Tibial artery (tissue), 4 donors: ENCODE results near the gene BTBD3.

Experiments used
- DNase-seq, 2 donors: peaks; one replicate each; pipeline ENCODE4 v3.0.0-alpha.2; 2019
- H3K27ac ChIP-seq, 2 donors: fragments of 200-600 bp; sonication (generic) in 1 of 2; 1 replicate in 1 of 2; 2 replicates in 1 of 2; pipeline ENCODE4 v1.5.1; 2018 to 2019; ENCODE audit warnings: mild to moderate bottlenecking in 1 of 2
- H3K27me3 ChIP-seq, 2 donors: fragments of 200-600 bp; sonication (generic) in 1 of 2; one replicate each; pipeline versions ENCODE4 v1.5.1 to v1.6.0; 2016 to 2019
- H3K36me3 ChIP-seq, 3 donors: fragments of 200-600 bp; sonication (generic) in 2 of 3; one replicate each; pipeline ENCODE4 v1.5.1; 2016 to 2019; ENCODE audit warnings: mild to moderate bottlenecking in 2 of 3
- H3K4me1 ChIP-seq, 4 donors: fragments of 200-600 bp; sonication (generic) in 2 of 4; 1 replicate in 3 of 4; 2 replicates in 1 of 4; pipeline ENCODE4 v1.5.1; 2016 to 2019
- H3K4me3 ChIP-seq, 2 donors: fragments of 200-600 bp; sonication (generic) in 1 of 2; 1 replicate in 1 of 2; 2 replicates in 1 of 2; pipeline ENCODE4 v1.5.1; 2018 to 2019; ENCODE audit warnings: mild to moderate bottlenecking in 2 of 2
- H3K9me3 ChIP-seq, 3 donors: fragments of 200-600 bp; sonication (generic) in 1 of 3; one replicate each; pipeline ENCODE4 v1.5.1; 2016 to 2019
- intact Hi-C: fragments of 100-400 bp; cut with DNase I; formaldehyde crosslinking; loops from one replicate; pipeline ENCODE4 v1.15.0; 2023; ENCODE audit warnings: low total_unique reads
- TF ChIP-seq, protein P1 (sequence below), 2 experiments: fragments of 200-600 bp in 1 of 2; fragments of 450-650 bp in 1 of 2; IDR thresholded peaks; one replicate each; pipeline ENCODE4 v1.5.1; 2017 to 2019; ENCODE audit warnings: antibody characterized with exemption in 2 of 2, mild to moderate bottlenecking in 1 of 2, moderate library complexity in 1 of 2

The BTBD3 gene

DNA sequence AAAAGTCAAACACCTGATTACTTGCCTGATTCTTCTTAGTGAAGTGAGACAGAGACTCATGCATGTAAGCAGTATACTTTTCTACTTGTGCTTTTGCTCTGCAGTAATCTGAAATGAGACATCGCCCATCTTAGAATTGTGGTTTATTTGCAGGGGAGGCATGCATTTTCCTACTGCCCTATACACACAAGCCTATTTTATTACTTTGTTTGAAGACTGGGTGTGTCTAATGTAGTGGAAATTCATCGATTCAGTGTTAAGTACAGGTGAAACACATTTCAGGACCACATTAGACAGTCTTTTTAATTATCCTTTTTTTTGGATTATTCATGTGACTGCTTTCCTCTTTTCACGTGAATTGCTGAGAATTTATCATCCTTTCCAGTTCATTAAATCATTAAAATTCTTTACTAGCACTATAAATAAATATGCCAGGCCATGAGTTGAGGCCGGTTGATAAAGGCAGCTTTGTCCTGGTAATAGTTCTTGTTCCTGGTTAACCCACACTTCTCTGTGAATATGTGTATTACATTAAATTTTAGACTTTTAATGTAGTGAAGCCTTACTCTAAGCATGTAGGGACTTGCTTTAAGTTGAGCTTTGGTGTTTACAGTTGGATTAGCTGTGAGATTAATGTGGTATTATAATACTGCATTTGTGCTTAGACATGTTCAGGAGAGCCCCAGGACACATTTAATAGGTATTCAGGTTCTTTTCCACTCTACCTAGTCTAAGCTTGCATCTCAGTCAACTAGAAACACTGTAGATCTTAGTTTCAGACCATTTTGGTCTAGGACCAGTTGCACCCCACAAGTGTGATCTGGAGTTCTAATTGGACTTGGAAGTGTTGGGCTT is 10.8 kb upstream of the BTBD3 start:
- H3K4me3 ChIP-seq: no peak overlapping the region
- no peak for DNase-seq
- peaks cover 0 to 19% (median 9%) of the 10 kb centered on the region in 4 donors for H3K4me1 ChIP-seq

DNA sequence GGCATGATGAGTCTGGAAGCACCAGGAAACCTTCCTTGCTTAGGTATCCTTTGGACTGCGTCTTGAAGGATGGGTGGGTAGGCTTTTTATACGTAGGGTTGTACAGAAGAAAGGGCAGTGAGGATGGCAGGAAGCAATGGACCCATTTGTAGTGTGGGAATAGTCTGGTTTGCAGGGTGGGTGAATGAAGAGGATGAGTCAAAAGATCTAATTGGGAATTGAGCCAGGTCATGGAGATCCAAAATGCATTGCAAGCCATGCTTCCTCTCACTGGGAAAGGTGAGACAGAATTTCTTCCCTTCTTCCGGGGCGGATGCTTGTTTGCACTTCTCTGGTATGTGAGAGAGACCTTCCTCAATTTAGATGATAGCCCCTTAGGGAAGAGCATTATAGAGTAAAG is 10.1 kb upstream of the BTBD3 start:
- TF ChIP-seq, protein P1, sequence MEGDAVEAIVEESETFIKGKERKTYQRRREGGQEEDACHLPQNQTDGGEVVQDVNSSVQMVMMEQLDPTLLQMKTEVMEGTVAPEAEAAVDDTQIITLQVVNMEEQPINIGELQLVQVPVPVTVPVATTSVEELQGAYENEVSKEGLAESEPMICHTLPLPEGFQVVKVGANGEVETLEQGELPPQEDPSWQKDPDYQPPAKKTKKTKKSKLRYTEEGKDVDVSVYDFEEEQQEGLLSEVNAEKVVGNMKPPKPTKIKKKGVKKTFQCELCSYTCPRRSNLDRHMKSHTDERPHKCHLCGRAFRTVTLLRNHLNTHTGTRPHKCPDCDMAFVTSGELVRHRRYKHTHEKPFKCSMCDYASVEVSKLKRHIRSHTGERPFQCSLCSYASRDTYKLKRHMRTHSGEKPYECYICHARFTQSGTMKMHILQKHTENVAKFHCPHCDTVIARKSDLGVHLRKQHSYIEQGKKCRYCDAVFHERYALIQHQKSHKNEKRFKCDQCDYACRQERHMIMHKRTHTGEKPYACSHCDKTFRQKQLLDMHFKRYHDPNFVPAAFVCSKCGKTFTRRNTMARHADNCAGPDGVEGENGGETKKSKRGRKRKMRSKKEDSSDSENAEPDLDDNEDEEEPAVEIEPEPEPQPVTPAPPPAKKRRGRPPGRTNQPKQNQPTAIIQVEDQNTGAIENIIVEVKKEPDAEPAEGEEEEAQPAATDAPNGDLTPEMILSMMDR (IDR thresholded peaks at IDR 0.05): no peak
- Histone ChIP-seq H3K4me1 (peaks cover 0 to 19% (median 9%) of the 10 kb centered on the region in 4 donors), H3K27ac (no peak overlapping the region), H3K4me3 (no peak overlapping the region), H3K9me3 (no peaks in the 10 kb centered on the region), H3K36me3 (no peaks in the 10 kb centered on the region), H3K27me3 (no peaks in the 10 kb centered on the region)
- intact Hi-C loops: no loop called here
- DNase-seq: no peak

More for the DNA sequence above, 10.8 kb upstream of the BTBD3 start:
- Histone ChIP-seq H3K27ac (no peak overlapping the region), H3K27me3 (no peaks in the 10 kb centered on the region), H3K36me3 (no peaks in the 10 kb centered on the region), H3K9me3 (no peaks in the 10 kb centered on the region)
- TF ChIP-seq, protein P1 (IDR thresholded peaks at IDR 0.05): no peak
- intact Hi-C loops: no loop called here

DNA sequence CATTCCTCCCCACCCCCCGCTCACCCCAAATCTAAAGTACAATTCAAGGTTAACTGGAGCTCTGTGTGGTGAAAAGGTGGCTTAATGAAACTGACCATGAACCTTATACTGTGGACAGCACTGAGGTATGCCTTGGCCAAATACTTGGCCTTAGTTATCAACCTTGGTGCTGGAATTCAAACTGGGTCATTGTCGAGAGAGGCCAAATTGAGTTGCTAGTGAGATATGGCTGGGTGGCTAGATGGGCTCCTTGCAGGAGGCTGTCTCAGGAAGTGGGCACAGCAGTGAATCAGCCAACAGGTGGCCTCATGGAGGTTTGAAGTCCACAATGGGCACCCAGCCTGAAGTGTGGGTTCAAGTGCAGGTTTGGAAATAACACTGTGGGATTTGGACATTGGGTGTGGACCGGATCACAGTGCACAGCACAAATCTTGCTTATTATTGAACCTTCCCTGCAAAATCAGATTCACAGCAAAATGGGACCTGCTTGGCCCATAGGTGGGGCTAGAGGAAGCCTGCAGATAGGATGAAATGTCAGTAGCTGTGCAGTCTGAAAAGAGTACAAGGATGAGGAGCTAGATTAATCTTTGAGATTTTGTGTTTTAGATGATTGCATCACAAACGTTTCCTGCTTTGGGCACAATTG is 5.6 kb upstream of the BTBD3 start:
- Histone ChIP-seq H3K27ac (no peak overlapping the region), H3K4me1 (peaks cover 0 to 13% (median 5%) of the 10 kb centered on the region in 4 donors)

DNA sequence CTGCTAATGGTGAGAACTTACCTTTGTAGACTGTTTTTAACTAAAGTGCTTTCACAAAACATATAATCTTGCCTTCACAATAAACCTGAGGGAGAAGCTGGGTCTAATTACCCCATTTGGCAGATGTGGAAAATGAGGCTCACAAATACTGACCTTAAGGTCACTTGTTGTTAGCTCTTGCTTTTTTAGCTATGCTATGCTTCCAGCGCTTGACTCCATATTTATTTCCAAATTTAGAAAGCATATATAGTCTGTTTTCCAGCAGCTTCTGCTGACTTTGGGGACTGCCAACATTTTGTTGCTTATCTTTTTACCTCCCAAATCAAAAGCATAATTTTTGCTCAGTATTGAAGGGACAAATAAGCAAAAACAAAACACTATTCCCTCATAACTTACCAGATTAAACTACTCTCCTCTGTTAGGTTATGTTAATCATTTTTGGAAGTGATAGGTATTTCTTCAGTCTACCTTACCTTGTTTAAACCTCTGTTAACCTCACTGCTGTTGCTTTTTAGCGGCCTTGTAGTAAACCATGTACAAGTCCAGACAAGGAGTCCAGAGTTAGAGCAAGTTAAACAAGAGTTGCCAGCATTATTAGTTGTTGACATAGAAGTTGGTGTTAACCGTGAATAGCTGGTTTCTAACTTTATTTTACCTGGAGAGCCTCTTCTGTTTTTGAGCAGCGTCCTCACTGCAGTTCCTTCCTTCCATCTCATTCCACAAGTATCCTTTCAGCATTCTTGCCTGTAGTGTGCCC is 4.9 kb upstream of the BTBD3 start:
- no peak overlapping the region for H3K27ac ChIP-seq
- no peak for DNase-seq
- TF ChIP-seq, protein P1 (IDR thresholded peaks at IDR 0.05): no peak
- H3K27me3 ChIP-seq: no peaks in the 10 kb centered on the region
- no peak overlapping the region for H3K4me3 ChIP-seq
- no peaks in the 10 kb centered on the region for H3K9me3 ChIP-seq
- intact Hi-C loops: no loop called here
- H3K4me1 ChIP-seq: peaks cover 0 to 17% (median 5%) of the 10 kb centered on the region in 4 donors
- no peaks in the 10 kb centered on the region for H3K36me3 ChIP-seq

More for the DNA sequence above, 5.6 kb upstream of the BTBD3 start:
- intact Hi-C loops: no loop called here
- Histone ChIP-seq H3K36me3 (no peaks in the 10 kb centered on the region), H3K4me3 (no peak overlapping the region), H3K9me3 (no peaks in the 10 kb centered on the region), H3K27me3 (no peaks in the 10 kb centered on the region)
- no peak for DNase-seq
- TF ChIP-seq, protein P1 (IDR thresholded peaks at IDR 0.05): no peak

DNA sequence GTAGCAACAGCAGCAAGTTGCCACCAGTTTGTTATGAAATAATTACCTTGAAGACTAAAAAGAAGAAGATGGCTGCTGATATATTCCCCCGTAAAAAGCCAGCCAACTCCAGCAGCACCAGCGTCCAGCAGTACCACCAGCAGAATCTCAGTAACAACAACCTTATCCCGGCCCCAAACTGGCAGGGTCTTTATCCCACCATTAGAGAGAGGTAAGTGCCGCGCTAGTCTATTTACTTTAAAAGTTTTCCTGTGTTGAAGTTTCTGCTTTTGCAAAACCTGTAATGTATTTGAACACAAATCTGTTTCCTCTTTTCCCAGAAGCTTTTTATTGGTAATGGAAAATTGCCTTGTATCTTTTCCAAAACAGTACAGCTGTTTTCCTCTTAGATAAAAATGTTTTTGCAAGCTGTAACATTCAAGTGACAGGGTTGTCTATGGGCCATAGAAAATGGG is 725 bp downstream of the BTBD3 start:
- Histone ChIP-seq H3K36me3 (peaks cover 10 to 15% (median 11%) of the 10 kb centered on the region in 3 donors), H3K4me1 (peaks cover 0 to 25% (median 11%) of the 10 kb centered on the region in 4 donors), H3K27ac (peak overlapping the region in 1 of 2 donors; percentile 29), H3K4me3 (peak overlapping the region; percentile 21 to 22), H3K9me3 (no peaks in the 10 kb centered on the region), H3K27me3 (no peaks in the 10 kb centered on the region)
- intact Hi-C loops: no loop called here
- TF ChIP-seq, protein P1 (IDR thresholded peaks at IDR 0.05): no peak
- no peak for DNase-seq
